Measurements from ENCODE around the gene NFATC4. TPM values are rescaled to one million over a fixed set of nuclear protein-coding genes. Genes with fewer than 3 reads are reported as not detected.

The NFATC4 gene
- 12.5 and 20.2 TPM in 2 replicates for total RNA-seq

GRCh38 chr14:24367514-24368211 lies at the start of gene NFATC4:
Gene NFATC4, plus strand, starts transcription at chr14:24368184. Its CDS starts 157 bp downstream, at chr14:24368341.

DNA sequence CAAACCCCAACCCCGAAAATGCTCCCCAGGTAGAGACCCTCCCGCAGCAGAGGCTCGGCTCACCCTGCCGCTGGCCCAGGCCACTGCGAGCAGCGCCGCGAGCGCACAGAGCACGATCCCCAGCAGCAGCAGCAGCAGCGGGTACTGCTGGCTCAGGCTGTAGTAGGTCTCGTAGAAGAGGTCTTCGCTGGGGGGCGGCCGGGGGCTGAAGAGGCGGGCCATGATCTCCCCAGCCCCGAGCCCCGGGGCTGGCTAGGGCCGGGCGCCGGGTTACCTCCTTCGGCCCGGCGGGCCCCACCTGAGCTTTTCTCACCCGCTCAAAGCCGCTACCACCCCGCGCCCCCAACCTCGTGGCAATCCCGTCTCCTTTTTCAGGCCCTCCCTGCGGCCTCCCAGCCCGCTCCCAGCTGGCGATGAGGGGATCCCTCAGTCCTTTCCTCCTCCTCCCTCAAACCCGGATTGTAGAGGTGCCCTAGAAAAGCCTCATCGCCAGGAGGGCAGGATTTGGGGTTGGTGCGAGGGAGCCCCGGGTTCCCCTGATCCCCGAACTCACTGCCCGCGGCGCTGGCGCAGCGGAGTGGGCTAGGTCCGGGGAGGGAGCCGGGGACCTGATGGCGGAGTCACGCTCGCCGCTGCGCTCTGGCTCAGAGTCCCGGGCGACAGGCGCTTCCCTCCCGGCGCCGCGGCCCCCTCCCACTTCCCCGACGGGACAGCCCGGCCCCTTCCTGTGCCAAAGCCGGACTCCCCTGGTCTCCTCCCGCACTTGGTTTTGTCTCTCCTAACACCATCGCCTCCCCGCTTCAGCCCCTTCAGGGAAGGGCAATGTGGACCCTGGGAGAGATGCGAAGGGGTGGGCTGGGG lies 33.3 kb upstream of the NFATC4 start, which contains the start of gene ADCY4:
TSS of gene ADCY4 (minus strand) at position 641 of the 861 bp plus-strand sequence. CDS start at position 222, 419 bp downstream.

DNA sequence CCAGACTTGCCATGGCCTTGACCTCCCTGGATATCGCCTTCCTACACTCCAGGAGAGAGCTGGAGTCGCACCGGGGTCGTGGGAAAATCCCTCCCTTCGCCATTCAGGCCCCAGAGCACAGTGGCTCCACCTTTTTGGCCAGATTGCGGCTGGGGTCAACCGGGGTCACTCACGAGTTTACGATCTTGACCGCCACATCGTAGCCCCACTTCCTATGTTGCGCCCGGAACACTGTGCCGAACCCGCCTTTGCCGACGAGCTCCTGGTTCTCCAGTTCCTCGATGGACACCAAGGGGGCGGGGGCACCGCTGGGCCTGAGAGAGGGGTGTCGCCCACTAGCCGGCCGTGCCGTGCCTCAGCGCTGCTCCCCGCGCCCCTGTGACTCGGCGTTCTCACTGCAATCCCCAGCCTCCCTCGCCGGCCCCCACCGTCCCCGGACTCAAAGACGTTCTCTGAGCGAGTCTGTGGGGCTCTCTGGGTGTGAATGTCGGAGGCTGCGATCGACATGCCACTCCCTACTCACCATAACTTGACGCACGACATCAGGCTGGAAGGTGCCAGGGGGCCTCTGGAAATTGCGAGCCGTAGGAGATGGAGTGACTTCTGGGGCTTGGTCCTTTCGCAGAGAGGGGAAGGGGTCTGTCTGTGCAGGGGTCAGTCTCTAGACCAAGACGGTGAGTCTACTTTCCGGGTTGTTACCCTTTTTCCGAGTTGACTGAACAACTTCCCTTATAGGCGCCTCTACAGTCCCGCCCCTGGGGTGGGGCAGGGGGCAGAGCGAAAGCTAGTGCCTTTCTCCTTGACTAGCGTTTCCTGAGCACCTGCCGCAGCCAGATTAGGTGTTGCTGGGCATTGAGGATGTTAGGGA lies 28.5 kb upstream of the NFATC4 start, which contains the start of gene RIPK3:
TSS of gene RIPK3 (minus strand) at position 708 of the 868 bp plus-strand sequence. CDS start at position 543, 165 bp downstream.

DNA sequence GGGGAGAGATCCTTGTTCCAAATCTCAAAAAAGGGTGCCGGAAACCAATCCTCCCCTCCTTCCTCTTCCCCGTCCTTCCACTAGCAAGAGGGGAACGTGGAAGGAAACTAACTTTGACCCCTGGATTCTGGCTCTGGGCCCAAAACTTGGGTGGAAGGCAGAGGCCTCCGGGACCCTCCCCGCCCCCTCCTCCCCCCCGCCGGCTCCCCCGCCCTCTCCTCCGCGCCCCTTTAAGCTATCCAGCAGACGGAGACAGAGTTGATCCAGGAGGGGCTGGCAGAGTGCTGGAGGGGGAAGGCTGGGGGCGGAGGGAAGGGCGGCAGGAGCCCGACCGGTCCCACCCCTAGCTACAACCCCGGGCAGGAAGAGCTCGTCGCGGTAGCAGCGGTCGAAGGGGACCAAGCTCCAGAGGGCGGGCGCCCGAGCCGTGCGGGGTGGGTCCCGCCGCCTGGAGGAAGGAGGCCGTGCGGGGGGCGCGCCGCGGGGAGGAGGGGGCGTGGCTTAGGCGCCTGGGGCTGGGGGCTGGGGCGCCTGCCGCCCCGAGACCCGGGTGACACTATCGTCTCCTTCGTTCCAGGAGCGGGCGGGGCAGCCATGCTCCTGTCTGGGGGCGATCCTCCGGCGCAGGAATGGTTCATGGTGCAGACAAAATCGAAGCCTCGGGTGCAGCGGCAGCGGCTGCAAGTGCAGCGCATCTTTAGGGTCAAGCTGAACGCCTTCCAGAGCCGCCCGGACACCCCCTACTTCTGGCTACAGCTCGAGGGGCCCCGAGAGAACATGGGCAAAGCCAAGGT lies 30.9 kb downstream of the NFATC4 start, which contains the start of gene NYNRIN:
TSS of gene NYNRIN (plus strand) at position 351 of the 794 bp plus-strand sequence. CDS start at position 595, 244 bp downstream.

Small RNA genes lying within 50 kb of the gene (small RNA-seq; reads per million reads assigned to genes)
- not detected for gene RF00026

Other genes with a start within 250 kb of the NFATC4 start
- gene FITM1, start 237.5 kb upstream of the NFATC4 start, total RNA-seq, result 0.27 TPM in 1 of 2 replicates, not detected in the other
- 86.7 and 90.6 TPM in 2 replicates for gene PSME1, start 232.0 kb upstream of the NFATC4 start, total RNA-seq
- 14.9 and 15.3 TPM in 2 replicates for gene EMC9, start 226.6 kb upstream of the NFATC4 start, total RNA-seq
- 76.7 and 77.1 TPM in 2 replicates for gene PSME2, start 221.6 kb upstream of the NFATC4 start, total RNA-seq
- gene RNF31, start 220.7 kb upstream of the NFATC4 start, total RNA-seq, result 42.4 and 54.4 TPM in 2 replicates
- gene IRF9, start 206.9 kb upstream of the NFATC4 start, total RNA-seq, result 24.3 and 32.3 TPM in 2 replicates
- gene REC8, start 196.1 kb upstream of the NFATC4 start, total RNA-seq, result 2.3 and 8.1 TPM in 2 replicates
- gene IPO4, start 179.4 kb upstream of the NFATC4 start, total RNA-seq, result 53.7 and 54.7 TPM in 2 replicates
- 52.5 and 61.0 TPM in 2 replicates for gene TM9SF1, start 172.7 kb upstream of the NFATC4 start, total RNA-seq
- 0.13 TPM in 1 of 2 replicates, not detected in the other for gene TSSK4, start 162.5 kb upstream of the NFATC4 start, total RNA-seq
- gene CHMP4A, start 154.7 kb upstream of the NFATC4 start, total RNA-seq, result 29.4 and 35.6 TPM in 2 replicates
- gene MDP1, start 152.1 kb upstream of the NFATC4 start, total RNA-seq, result 3.2 and 6.0 TPM in 2 replicates
- gene NEDD8, start 135.8 kb upstream of the NFATC4 start, total RNA-seq, result 118 and 150 TPM in 2 replicates
- gene GMPR2, start 135.3 kb upstream of the NFATC4 start, total RNA-seq, result 63.4 and 67.2 TPM in 2 replicates
- 50.8 and 52.1 TPM in 2 replicates for gene TINF2, start 125.6 kb upstream of the NFATC4 start, total RNA-seq
- 1.1 and 1.2 TPM in 2 replicates for gene TGM1, start 105.0 kb upstream of the NFATC4 start, total RNA-seq
- 26.1 and 34.3 TPM in 2 replicates for gene RABGGTA, start 96.6 kb upstream of the NFATC4 start, total RNA-seq
- 10.1 and 10.9 TPM in 2 replicates for gene DHRS1, start 68.4 kb upstream of the NFATC4 start, total RNA-seq
- 31.8 and 34.1 TPM in 2 replicates for gene NOP9, start 68.3 kb upstream of the NFATC4 start, total RNA-seq
- 2.7 and 3.0 TPM in 2 replicates for gene CIDEB, start 60.2 kb upstream of the NFATC4 start, total RNA-seq
- 10.6 and 10.8 TPM in 2 replicates for gene LTB4R2, start 58.0 kb upstream of the NFATC4 start, total RNA-seq
- 2.9 and 4.7 TPM in 2 replicates for gene LTB4R, start 56.7 kb upstream of the NFATC4 start, total RNA-seq
- gene ADCY4, start 33.1 kb upstream of the NFATC4 start, total RNA-seq, result 30.9 and 34.2 TPM in 2 replicates
- gene RIPK3, start 28.2 kb upstream of the NFATC4 start, total RNA-seq, result 2.1 and 5.8 TPM in 2 replicates
- gene NYNRIN, start 30.8 kb downstream of the NFATC4 start, total RNA-seq, result 11.7 and 12.9 TPM in 2 replicates
- 1.1 and 1.6 TPM in 2 replicates for gene CBLN3, start 61.5 kb downstream of the NFATC4 start, total RNA-seq
- 38.4 and 39.0 TPM in 2 replicates for gene KHNYN, start 61.8 kb downstream of the NFATC4 start, total RNA-seq
- gene SDR39U1, start 74.6 kb downstream of the NFATC4 start, total RNA-seq, result 15.8 and 17.9 TPM in 2 replicates
- gene CMA1, start 140.1 kb downstream of the NFATC4 start, total RNA-seq, result not detected in 2 replicates
- not detected in 2 replicates for gene CTSG, start 208.1 kb downstream of the NFATC4 start, total RNA-seq
- gene GZMH, start 241.5 kb downstream of the NFATC4 start, total RNA-seq, result not detected in 2 replicates